Measurements from ENCODE around the gene USP53. TPM values are rescaled to one million over a fixed set of nuclear protein-coding genes. Genes with fewer than 3 reads are reported as not detected.

USP53 gene
- total and polyA plus RNA-seq, 2 of the 13 experiments (the other 11 are each of a cell fraction or from before 2014, with no cell fraction given): 5.3 to 8.1 TPM

- TF ChIP-seq TIGD3 (CRISPR knock-in tag; IDR thresholded peaks at IDR 0.05; ENCODE audit: borderline replicate concordance) (no peak), TBP (CRISPR knock-in tag; IDR thresholded peaks at IDR 0.05) (no peak), SALL2 (CRISPR knock-in tag; IDR thresholded peaks at IDR 0.05) (no peak), THAP11 (CRISPR knock-in tag; IDR thresholded peaks at IDR 0.05) (peak; percentile 46; the same call in 1 of the 2 replicates), CTCF (CRISPR knock-in tag; IDR thresholded peaks at IDR 0.05) (no peak), FOXK1 (CRISPR knock-in tag; IDR thresholded peaks at IDR 0.05; ENCODE audit: borderline replicate concordance, low read depth) (no peak), BCL6 (CRISPR knock-in tag; IDR thresholded peaks at IDR 0.05) (no peak), CEBPZ (IDR thresholded peaks at IDR 0.05; ENCODE audit: low read length) (no peak), KAT2B (IDR thresholded peaks at IDR 0.05; ENCODE audit: borderline replicate concordance, low read depth, low read length) (no peak), KLF9 (CRISPR knock-in tag; IDR thresholded peaks at IDR 0.05; ENCODE audit: low read depth) (no peak), SCMH1 (CRISPR knock-in tag; IDR thresholded peaks at IDR 0.05; ENCODE audit: borderline replicate concordance) (no peak), HNF4A (CRISPR knock-in tag; IDR thresholded peaks at IDR 0.05) (peak; percentile 82), NCOA5 (CRISPR knock-in tag; IDR thresholded peaks at IDR 0.05) (no peak), ZNF383 (CRISPR knock-in tag; IDR thresholded peaks at IDR 0.05; ENCODE audit: borderline replicate concordance) (no peak)
- TF ChIP-seq, protein P1, sequence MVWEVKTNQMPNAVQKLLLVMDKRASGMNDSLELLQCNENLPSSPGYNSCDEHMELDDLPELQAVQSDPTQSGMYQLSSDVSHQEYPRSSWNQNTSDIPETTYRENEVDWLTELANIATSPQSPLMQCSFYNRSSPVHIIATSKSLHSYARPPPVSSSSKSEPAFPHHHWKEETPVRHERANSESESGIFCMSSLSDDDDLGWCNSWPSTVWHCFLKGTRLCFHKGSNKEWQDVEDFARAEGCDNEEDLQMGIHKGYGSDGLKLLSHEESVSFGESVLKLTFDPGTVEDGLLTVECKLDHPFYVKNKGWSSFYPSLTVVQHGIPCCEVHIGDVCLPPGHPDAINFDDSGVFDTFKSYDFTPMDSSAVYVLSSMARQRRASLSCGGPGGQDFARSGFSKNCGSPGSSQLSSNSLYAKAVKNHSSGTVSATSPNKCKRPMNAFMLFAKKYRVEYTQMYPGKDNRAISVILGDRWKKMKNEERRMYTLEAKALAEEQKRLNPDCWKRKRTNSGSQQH (CRISPR knock-in tag; IDR thresholded peaks at IDR 0.05; ENCODE audit: low read depth): no peak
- TF ChIP-seq, protein P2, sequence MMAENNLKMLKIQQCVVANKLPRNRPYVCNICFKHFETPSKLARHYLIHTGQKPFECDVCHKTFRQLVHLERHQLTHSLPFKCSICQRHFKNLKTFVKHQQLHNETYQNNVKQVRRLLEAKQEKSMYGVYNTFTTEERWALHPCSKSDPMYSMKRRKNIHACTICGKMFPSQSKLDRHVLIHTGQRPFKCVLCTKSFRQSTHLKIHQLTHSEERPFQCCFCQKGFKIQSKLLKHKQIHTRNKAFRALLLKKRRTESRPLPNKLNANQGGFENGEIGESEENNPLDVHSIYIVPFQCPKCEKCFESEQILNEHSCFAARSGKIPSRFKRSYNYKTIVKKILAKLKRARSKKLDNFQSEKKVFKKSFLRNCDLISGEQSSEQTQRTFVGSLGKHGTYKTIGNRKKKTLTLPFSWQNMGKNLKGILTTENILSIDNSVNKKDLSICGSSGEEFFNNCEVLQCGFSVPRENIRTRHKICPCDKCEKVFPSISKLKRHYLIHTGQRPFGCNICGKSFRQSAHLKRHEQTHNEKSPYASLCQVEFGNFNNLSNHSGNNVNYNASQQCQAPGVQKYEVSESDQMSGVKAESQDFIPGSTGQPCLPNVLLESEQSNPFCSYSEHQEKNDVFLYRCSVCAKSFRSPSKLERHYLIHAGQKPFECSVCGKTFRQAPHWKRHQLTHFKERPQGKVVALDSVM (CRISPR knock-in tag; IDR thresholded peaks at IDR 0.05): no peak; the same call in 1 of the 2 replicates
- TF ChIP-seq, protein P3, sequence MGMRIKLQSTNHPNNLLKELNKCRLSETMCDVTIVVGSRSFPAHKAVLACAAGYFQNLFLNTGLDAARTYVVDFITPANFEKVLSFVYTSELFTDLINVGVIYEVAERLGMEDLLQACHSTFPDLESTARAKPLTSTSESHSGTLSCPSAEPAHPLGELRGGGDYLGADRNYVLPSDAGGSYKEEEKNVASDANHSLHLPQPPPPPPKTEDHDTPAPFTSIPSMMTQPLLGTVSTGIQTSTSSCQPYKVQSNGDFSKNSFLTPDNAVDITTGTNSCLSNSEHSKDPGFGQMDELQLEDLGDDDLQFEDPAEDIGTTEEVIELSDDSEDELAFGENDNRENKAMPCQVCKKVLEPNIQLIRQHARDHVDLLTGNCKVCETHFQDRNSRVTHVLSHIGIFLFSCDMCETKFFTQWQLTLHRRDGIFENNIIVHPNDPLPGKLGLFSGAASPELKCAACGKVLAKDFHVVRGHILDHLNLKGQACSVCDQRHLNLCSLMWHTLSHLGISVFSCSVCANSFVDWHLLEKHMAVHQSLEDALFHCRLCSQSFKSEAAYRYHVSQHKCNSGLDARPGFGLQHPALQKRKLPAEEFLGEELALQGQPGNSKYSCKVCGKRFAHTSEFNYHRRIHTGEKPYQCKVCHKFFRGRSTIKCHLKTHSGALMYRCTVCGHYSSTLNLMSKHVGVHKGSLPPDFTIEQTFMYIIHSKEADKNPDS (CRISPR knock-in tag; IDR thresholded peaks at IDR 0.05): no peak
Measured at GRCh38 chr4:119299260-119299671, 86.8 kb downstream of the USP53 start (continued).
